Caco-2 (cell line): ENCODE data around the gene CISD2. TPM values are rescaled to one million over a fixed set of nuclear protein-coding genes. Genes with fewer than 3 reads are reported as not detected.

Experiments used
- BruUV-seq: library from RNA; stranded (reverse); fragments of 400-500 nt; replicated peaks from 2 replicates; lab custom pipeline; 2021; lab: Mats Ljungman, UMichigan
- CTCF ChIA-PET: fragments of 300-600 bp; sonication (Branson Sonifier 250); formaldehyde crosslinking; loops from one replicate; lab custom pipeline; 2022; ENCODE audit warnings: antibody characterized with exemption; lab: Charles Lee
- POLR2A ChIA-PET: fragments of 300-600 bp; sonication (Branson Sonifier 250); formaldehyde crosslinking; loops from one replicate; lab custom pipeline; 2022; ENCODE audit warnings: antibody characterized with exemption; lab: Charles Lee
- DNase-seq, 2 experiments: peaks; one replicate each; pipeline versions ENCODE4 v3.0.0 to v3.0.0-alpha.2; 2020 to 2022
- H3K27me3 ChIP-seq: replicated peaks from 2 replicates; pipeline ENCODE4 v1.6.0; 2011; ENCODE audit warnings: low read length; ENCODE audit not compliant: control insufficient read depth, insufficient read depth
- H3K36me3 ChIP-seq: 2 replicates; pipeline ENCODE4 v1.5.1; 2011; ENCODE audit warnings: low read length; ENCODE audit not compliant: control insufficient read depth, insufficient read depth
- H3K4me1 ChIP-seq: fragments of 250-450 bp; sonication (Bioruptor Pico); 2 replicates; pipeline ENCODE4 v1.5.1; 2020; ENCODE audit warnings: mild to moderate bottlenecking
- H3K4me3 ChIP-seq: 2 replicates; pipeline ENCODE4 v1.5.1; 2011; ENCODE audit warnings: low read depth, mild to moderate bottlenecking, control low read depth, low read length
- H3K9me3 ChIP-seq: fragments of 250-450 bp; sonication (Bioruptor Pico); 2 replicates; pipeline ENCODE4 v1.5.1; 2020; ENCODE audit warnings: mild to moderate bottlenecking, moderate library complexity
- H3K27ac Mint-ChIP-seq: one replicate; pipeline ENCODE4 v1.8.0; 2022; ENCODE audit warnings: mixed read lengths; ENCODE audit not compliant: unreplicated experiment
- H3K27me3 Mint-ChIP-seq: one replicate; pipeline ENCODE4 v1.8.0; 2022; ENCODE audit warnings: mixed read lengths; ENCODE audit not compliant: insufficient read depth, unreplicated experiment
- H3K36me3 Mint-ChIP-seq: one replicate; pipeline ENCODE4 v1.8.0; 2022; ENCODE audit warnings: mild to moderate bottlenecking, mixed read lengths; ENCODE audit not compliant: insufficient read depth, unreplicated experiment
- H3K4me1 Mint-ChIP-seq: one replicate; pipeline ENCODE4 v1.8.0; 2022; ENCODE audit warnings: low read depth, mixed read lengths; ENCODE audit not compliant: unreplicated experiment
- H3K4me3 Mint-ChIP-seq: one replicate; pipeline ENCODE4 v1.8.0; 2022; ENCODE audit warnings: mild to moderate bottlenecking, moderate library complexity, mixed read lengths; ENCODE audit not compliant: unreplicated experiment
- H3K9me3 Mint-ChIP-seq: one replicate; pipeline ENCODE4 v1.8.0; 2022; ENCODE audit warnings: mixed read lengths; ENCODE audit not compliant: unreplicated experiment
- intact Hi-C: fragments of 100-400 bp; cut with micrococcal nuclease; formaldehyde crosslinking; loops from one replicate; pipeline ENCODE4 v1.10.0; 2022; ENCODE audit not compliant: unreplicated experiment
- total RNA-seq: library from RNA; stranded (reverse); gene quantifications from 2 replicates; pipeline ENCODE4 v1.2.3, GENCODE V29; 2022
- TF ChIP-seq, protein P1 (sequence below), 2 experiments: fragments of 200-600 bp in 1 of 2; IDR thresholded peaks; 1 replicate in 1 of 2; 2 replicates in 1 of 2; pipeline versions ENCODE4 v1.5.1 to v1.8.0; 2011 to 2022; ENCODE audit warnings: antibody characterized with exemption in 1 of 2, control low read depth in 1 of 2, inconsistent platforms in 1 of 2, low read depth in 1 of 2, low read length in 1 of 2, mild to moderate bottlenecking in 1 of 2, moderate library complexity in 1 of 2; ENCODE audit not compliant: insufficient read depth in 1 of 2, severe bottlenecking in 1 of 2, unreplicated experiment in 1 of 2

The CISD2 gene
- total RNA-seq, 1 experiment from 2014 or later: 54.0 TPM

DNA sequence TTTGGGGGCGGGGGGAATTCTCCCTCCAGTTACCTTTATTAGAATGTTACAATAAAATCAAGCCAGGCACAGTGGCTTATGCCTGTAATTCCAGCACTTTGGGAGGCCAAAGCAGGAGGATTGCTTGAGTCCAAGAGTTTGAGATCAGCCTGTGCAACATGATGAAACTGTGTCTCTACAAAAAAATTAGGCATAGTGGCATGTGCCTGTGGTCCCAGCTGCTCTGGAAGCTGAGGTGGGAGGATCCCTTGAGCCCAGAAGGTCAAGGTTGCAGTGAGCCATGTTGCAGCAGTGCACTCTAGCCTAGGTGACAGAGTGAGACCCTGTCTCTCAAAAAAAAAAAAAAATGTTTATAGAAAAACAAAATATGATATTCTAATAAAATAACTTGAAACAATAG lies 36.1 kb upstream of the CISD2 start:
- no peaks in the 10 kb centered on the region for H3K9me3 ChIP-seq
- no peaks in the 10 kb centered on the region for H3K27me3 Mint-ChIP-seq
- no peaks in the 10 kb centered on the region for H3K27me3 ChIP-seq
- no peak overlapping the region for H3K4me3 Mint-ChIP-seq
- H3K27ac Mint-ChIP-seq: peak overlapping the region; percentile 16
- BruUV-seq: no TSS peak
- H3K9me3 Mint-ChIP-seq: no peaks in the 10 kb centered on the region
- intact Hi-C loops: no loop called here
- H3K36me3 ChIP-seq: no peaks in the 10 kb centered on the region
- peaks cover 30% of the 10 kb centered on the region for H3K4me1 ChIP-seq
- H3K36me3 Mint-ChIP-seq: peaks cover 5% of the 10 kb centered on the region
- no peak for DNase-seq
- TF ChIP-seq, protein P1, sequence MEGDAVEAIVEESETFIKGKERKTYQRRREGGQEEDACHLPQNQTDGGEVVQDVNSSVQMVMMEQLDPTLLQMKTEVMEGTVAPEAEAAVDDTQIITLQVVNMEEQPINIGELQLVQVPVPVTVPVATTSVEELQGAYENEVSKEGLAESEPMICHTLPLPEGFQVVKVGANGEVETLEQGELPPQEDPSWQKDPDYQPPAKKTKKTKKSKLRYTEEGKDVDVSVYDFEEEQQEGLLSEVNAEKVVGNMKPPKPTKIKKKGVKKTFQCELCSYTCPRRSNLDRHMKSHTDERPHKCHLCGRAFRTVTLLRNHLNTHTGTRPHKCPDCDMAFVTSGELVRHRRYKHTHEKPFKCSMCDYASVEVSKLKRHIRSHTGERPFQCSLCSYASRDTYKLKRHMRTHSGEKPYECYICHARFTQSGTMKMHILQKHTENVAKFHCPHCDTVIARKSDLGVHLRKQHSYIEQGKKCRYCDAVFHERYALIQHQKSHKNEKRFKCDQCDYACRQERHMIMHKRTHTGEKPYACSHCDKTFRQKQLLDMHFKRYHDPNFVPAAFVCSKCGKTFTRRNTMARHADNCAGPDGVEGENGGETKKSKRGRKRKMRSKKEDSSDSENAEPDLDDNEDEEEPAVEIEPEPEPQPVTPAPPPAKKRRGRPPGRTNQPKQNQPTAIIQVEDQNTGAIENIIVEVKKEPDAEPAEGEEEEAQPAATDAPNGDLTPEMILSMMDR (IDR thresholded peaks at IDR 0.05; ENCODE audit: insufficient read depth in 1 of 2, low read depth in 1 of 2, low read length in 1 of 2, severe bottlenecking in 1 of 2, unreplicated experiment in 1 of 2): no peak
- ChIA-PET CTCF (no interaction called here), POLR2A (no interaction called here)
- no peak overlapping the region for H3K4me3 ChIP-seq
- H3K4me1 Mint-ChIP-seq: peaks cover 16% of the 10 kb centered on the region

DNA sequence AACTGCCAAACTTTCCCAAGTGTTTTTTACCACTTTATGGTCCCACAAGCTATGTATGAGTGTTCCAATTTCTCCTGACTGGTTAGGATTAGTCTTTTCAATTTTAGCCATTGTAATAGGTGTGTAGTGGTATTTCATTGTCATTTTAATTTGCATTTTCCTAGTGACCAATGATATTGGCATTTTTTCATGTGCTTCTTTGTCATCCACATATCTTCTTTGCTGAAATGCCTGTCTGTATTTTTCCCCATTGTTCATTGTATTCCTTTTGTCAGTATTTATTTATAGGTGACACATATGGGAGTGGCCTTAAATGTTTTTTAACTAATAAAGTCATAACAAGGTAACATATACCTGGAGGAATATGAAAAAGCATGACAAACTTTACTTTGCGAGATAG lies 32.2 kb upstream of the CISD2 start:
- Mint-ChIP-seq H3K4me1 (peaks cover 16% of the 10 kb centered on the region), H3K27ac (no peak overlapping the region), H3K9me3 (no peaks in the 10 kb centered on the region), H3K27me3 (no peaks in the 10 kb centered on the region), H3K36me3 (no peaks in the 10 kb centered on the region), H3K4me3 (no peak overlapping the region)
- no peak overlapping the region for H3K4me3 ChIP-seq
- H3K4me1 ChIP-seq: peaks cover 25% of the 10 kb centered on the region
- POLR2A ChIA-PET: interaction anchor here (1.5 kb wide), 1 partner anchor 8 kb away, joined by 4 read pairs; no protein-coding TSS in a partner anchor
- intact Hi-C loops: no loop called here
- no TSS peak for BruUV-seq
- CTCF ChIA-PET: no interaction called here
- TF ChIP-seq, protein P1 (IDR thresholded peaks at IDR 0.05; ENCODE audit: insufficient read depth in 1 of 2, low read depth in 1 of 2, low read length in 1 of 2, severe bottlenecking in 1 of 2, unreplicated experiment in 1 of 2): no peak
- H3K36me3 ChIP-seq: no peaks in the 10 kb centered on the region
- no peaks in the 10 kb centered on the region for H3K9me3 ChIP-seq
- H3K27me3 ChIP-seq: no peaks in the 10 kb centered on the region
- no peak for DNase-seq

DNA sequence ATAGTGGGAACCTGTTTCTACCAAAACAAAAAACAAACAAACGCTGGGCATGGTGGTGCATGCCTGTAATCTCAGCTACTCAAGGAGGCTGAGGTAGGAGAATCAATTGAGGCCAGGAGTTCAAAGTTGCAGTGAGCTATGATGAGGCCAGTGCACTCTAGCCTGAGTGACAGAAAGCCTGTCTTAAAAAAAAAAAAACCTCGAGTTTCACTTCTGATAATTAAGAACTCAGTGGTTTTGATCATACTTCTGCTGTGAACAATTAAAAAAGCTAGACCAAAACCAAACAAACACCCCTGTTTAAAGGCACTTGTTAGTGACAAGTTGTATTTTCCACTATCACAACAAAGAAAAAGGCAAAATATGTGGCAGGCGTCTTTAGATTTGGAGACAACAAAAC lies 26.4 kb upstream of the CISD2 start:
- Histone ChIP-seq H3K4me3 (no peak overlapping the region), H3K36me3 (no peaks in the 10 kb centered on the region), H3K4me1 (no peaks in the 10 kb centered on the region), H3K9me3 (no peaks in the 10 kb centered on the region), H3K27me3 (no peaks in the 10 kb centered on the region)
- no peaks in the 10 kb centered on the region for H3K9me3 Mint-ChIP-seq
- H3K36me3 Mint-ChIP-seq: no peaks in the 10 kb centered on the region
- no peak overlapping the region for H3K4me3 Mint-ChIP-seq
- ChIA-PET POLR2A (interaction anchor here (0.7 kb wide), 1 partner anchor 8 kb away, joined by 4 read pairs; no protein-coding TSS in a partner anchor), CTCF (no interaction called here)
- no peaks in the 10 kb centered on the region for H3K4me1 Mint-ChIP-seq
- BruUV-seq: no TSS peak
- no peak for DNase-seq
- intact Hi-C loops: no loop called here
- TF ChIP-seq, protein P1 (IDR thresholded peaks at IDR 0.05; ENCODE audit: insufficient read depth in 1 of 2, low read depth in 1 of 2, low read length in 1 of 2, severe bottlenecking in 1 of 2, unreplicated experiment in 1 of 2): no peak
- H3K27ac Mint-ChIP-seq: no peak overlapping the region
- H3K27me3 Mint-ChIP-seq: no peaks in the 10 kb centered on the region
